Activated naive CD8-positive, alpha-beta T cell treated with anti-CD3 and anti-CD28 coated beads, Interleukin-2, amount 10 ng/mL, durations not matched to agents 7 days and 5 days (primary cell): ENCODE data around the gene SMS. TPM values are rescaled to one million over a fixed set of nuclear protein-coding genes. Genes with fewer than 3 reads are reported as not detected.

Experiments
- ATAC-seq: fragments of 150-1000 bp; cut with Tn5 transposase; one replicate; pipeline ENCODE4 v1.10.0; 2021; ENCODE audit warnings: low read depth, moderate library complexity
- POLR2A ChIA-PET: fragments of 350-600 bp; sonication (Branson Sonifier 250); formaldehyde crosslinking; loops from one replicate; lab custom pipeline; 2021; ENCODE audit warnings: antibody characterized with exemption; lab: Charles Lee
- DNase-seq: peaks from one replicate; pipeline ENCODE4 v3.0.0; 2021
- H3K27ac Mint-ChIP-seq: one replicate; pipeline ENCODE4 v1.8.0; 2022; ENCODE audit warnings: mild to moderate bottlenecking, mixed read lengths
- H3K27me3 Mint-ChIP-seq: one replicate; pipeline ENCODE4 v1.8.0; 2022; ENCODE audit warnings: mild to moderate bottlenecking, moderate library complexity, mixed read lengths
- H3K36me3 Mint-ChIP-seq: one replicate; pipeline ENCODE4 v1.8.0; 2021; ENCODE audit warnings: mild to moderate bottlenecking, mixed read lengths
- H3K4me1 Mint-ChIP-seq: one replicate; pipeline ENCODE4 v1.8.0; 2021; ENCODE audit warnings: mixed read lengths
- H3K4me3 Mint-ChIP-seq: one replicate; pipeline ENCODE4 v1.8.0; 2022; ENCODE audit warnings: mild to moderate bottlenecking, moderate library complexity, mixed read lengths
- H3K9me3 Mint-ChIP-seq: one replicate; pipeline ENCODE4 v1.8.0; 2021; ENCODE audit warnings: mixed read lengths
- total RNA-seq, 2 experiments: library from RNA; stranded (reverse); gene quantifications; one replicate each; pipeline ENCODE4 v1.2.3, GENCODE V29; 2021

The SMS gene
- total RNA-seq: 10 to 100 TPM; 64.1 to 67.4 TPM

DNA sequence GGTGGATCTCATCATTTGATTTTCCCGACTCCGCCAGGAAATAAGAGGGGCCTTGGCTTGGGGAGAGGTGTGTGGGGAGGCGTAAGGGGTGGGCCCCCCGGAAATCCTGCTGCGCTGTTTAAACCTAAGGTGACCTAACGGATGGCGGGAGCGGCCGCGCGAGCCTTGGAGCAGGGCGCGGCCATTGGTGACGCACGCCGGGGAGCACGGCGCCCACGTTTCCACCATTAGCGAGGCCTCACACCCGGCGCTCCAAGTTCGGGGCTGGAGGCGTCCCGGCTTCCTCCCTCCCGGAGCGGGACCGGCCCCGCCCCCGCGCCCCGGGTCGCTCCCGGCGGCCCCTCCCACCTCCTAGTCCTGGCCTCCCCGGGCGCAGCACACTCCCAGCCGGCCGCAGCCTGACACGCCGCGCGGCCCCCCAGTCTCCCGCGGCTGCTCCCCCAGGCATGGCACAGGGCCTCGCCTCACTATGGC, at the start of gene SMS:
TSS of gene SMS (plus strand) at position 354 of the 474 bp plus-strand sequence. CDS start at position 470, 116 bp downstream.
- ATAC-seq: peak; percentile 71
- POLR2A ChIA-PET: interaction anchor here (1.3 to 1.5 kb wide), 2 partner anchors 10 to 33 kb away, joined by 3 to 9 read pairs; no protein-coding TSS in a partner anchor
- H3K9me3 Mint-ChIP-seq: no peaks in the 10 kb centered on the region

GRCh38 chrX:21905313-21905712, 35.2 kb upstream of the SMS start:
- no peaks in the 10 kb centered on the region for H3K4me1 Mint-ChIP-seq
- H3K36me3 Mint-ChIP-seq: peaks cover 1% of the 10 kb centered on the region
- POLR2A ChIA-PET: no interaction called here
- H3K27ac Mint-ChIP-seq: no peak overlapping the region
- H3K4me3 Mint-ChIP-seq: no peak overlapping the region
- ATAC-seq (no peak), DNase-seq (no peak)
- no peaks in the 10 kb centered on the region for H3K9me3 Mint-ChIP-seq
- H3K27me3 Mint-ChIP-seq: no peaks in the 10 kb centered on the region

More for the DNA sequence above, at the start of gene SMS:
- Mint-ChIP-seq H3K4me1 (peaks cover 21% of the 10 kb centered on the region), H3K27ac (peak within 1 kb of the TSS; percentile 85), H3K36me3 (peaks cover 8% of the 10 kb centered on the region), H3K4me3 (peak within 1 kb of the TSS; percentile 86), H3K27me3 (no peaks in the 10 kb centered on the region)
- peak; percentile 61 for DNase-seq

DNA sequence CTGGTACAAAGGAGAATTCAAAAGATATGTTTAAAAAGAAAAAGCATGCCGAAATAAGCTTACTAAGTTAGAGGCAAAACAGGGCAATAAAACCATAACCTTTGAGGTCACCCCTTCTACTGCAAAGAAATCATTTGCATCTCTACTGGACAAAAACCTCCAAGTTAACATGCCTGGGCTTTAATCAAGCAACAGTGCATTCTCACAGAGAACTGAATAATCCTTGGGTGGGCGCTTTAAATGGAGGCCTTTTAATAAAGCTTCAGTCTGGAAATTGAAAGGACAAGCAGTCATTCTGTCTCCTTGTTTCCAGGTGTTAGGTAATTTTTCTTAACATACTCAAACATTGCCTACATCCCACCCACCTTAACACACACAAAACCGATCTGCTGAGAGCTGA, 34.6 kb upstream of the SMS start:
- POLR2A ChIA-PET: no interaction called here
- Mint-ChIP-seq H3K27ac (no peak overlapping the region), H3K4me1 (no peaks in the 10 kb centered on the region), H3K27me3 (no peaks in the 10 kb centered on the region), H3K9me3 (no peaks in the 10 kb centered on the region), H3K4me3 (no peak overlapping the region), H3K36me3 (peaks cover 1% of the 10 kb centered on the region)
- DNase-seq: no peak
- ATAC-seq: no peak

- no peak for ATAC-seq
- Mint-ChIP-seq H3K36me3 (peaks cover 1% of the 10 kb centered on the region), H3K27ac (no peak overlapping the region), H3K27me3 (no peaks in the 10 kb centered on the region), H3K9me3 (no peaks in the 10 kb centered on the region), H3K4me3 (no peak overlapping the region), H3K4me1 (no peaks in the 10 kb centered on the region)
- DNase-seq: no peak
- POLR2A ChIA-PET: no interaction called here
Observed at GRCh38 chrX:21907260-21907659, 33.2 kb upstream of the SMS start.

GRCh38 chrX:21911481-21911880, 29.0 kb upstream of the SMS start:
- no peaks in the 10 kb centered on the region for H3K36me3 Mint-ChIP-seq
- no peak for ATAC-seq
- no peak for DNase-seq
- H3K4me1 Mint-ChIP-seq: no peaks in the 10 kb centered on the region
- H3K27ac Mint-ChIP-seq: no peak overlapping the region
- no peaks in the 10 kb centered on the region for H3K27me3 Mint-ChIP-seq
- H3K9me3 Mint-ChIP-seq: no peaks in the 10 kb centered on the region
- no peak overlapping the region for H3K4me3 Mint-ChIP-seq
- POLR2A ChIA-PET: no interaction called here

DNA sequence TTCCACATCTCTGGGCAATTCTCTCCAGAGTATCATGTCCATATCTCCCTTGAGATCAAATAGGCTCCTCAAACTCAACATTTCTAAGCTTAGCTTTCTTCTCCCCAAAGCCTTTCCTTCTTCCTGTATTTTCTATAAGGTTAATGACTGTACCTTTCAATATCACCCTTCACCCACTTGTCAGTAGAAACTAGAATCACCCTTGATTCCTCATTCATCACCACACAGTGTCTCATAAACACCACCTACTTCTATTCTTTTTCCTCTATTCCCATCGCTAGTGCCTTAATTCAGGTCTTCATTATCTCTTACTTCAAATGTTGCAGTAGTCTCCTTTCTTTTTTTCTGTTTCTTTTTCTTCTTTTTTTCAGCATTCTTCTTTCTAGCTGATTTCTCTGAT, 28.3 kb upstream of the SMS start:
- Mint-ChIP-seq H3K4me3 (no peak overlapping the region), H3K27ac (no peak overlapping the region)

GRCh38 chrX:21912989-21913388, 27.5 kb upstream of the SMS start:
- Mint-ChIP-seq H3K27ac (no peak overlapping the region), H3K27me3 (no peaks in the 10 kb centered on the region), H3K4me3 (no peak overlapping the region), H3K9me3 (no peaks in the 10 kb centered on the region), H3K36me3 (no peaks in the 10 kb centered on the region), H3K4me1 (no peaks in the 10 kb centered on the region)
- no peak for DNase-seq
- POLR2A ChIA-PET: no interaction called here
- no peak for ATAC-seq

More for the DNA sequence above, 28.3 kb upstream of the SMS start:
- Mint-ChIP-seq H3K9me3 (no peaks in the 10 kb centered on the region), H3K27me3 (no peaks in the 10 kb centered on the region), H3K36me3 (no peaks in the 10 kb centered on the region), H3K4me1 (no peaks in the 10 kb centered on the region)
- ATAC-seq: no peak
- POLR2A ChIA-PET: no interaction called here
- DNase-seq: no peak

DNA sequence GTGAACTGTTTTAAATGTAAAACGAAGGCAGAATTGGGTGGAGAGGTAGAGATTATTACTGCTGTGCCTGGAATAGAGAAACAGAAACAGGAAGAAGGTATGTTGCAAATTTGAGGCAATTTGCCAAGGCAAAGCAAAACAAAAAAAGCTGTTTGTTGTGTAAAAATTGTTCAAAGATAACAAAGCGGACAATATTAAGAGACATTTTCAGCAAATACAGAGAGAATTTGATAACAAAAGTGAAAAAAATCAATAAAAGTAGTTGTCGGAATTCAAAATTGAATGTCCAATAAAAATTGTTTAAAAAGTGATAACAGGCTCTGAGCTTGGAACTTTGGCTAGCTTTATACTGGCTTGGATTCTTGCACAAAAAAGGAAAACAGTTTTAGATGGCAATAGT, 14.4 kb upstream of the SMS start:
- Mint-ChIP-seq H3K9me3 (peaks cover 2% of the 10 kb centered on the region), H3K36me3 (peaks cover 12% of the 10 kb centered on the region), H3K4me1 (peaks cover 14% of the 10 kb centered on the region), H3K4me3 (no peak overlapping the region), H3K27ac (no peak overlapping the region), H3K27me3 (no peaks in the 10 kb centered on the region)
- ATAC-seq (no peak), DNase-seq (no peak)
- POLR2A ChIA-PET: no interaction called here

DNA sequence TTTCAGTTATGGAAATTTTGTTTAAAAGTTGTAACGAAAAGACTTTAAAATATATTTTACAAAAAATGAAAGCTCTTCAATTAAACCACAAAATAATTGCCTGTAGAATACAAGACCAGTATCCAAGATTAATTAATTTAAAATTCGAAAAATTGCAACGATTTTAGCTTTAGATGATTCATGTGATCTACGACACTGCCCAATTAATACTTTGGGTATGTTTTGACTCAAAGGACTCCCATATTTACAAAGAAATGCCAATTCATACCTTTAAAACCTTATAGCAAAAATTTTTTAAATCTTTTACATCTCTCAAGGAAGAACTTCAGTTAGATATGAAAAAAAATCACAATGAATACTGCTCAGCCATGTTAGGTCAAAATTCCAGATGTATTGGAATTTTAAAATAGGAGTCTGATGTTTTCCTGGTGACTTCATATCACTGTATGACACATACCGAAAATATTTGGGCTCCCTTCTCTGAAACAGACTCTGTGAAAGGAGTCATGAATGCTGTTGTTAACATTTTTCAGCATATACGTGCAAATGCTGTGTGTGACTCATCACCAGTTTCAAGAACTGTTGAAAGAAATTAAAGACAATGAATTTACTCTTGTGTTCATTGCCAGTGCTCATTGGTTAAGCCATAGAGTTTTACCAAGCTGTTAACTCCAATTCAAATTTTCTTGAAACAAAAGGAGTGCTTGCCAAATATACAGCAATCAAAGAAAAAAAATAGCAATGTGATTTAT, 13.8 kb upstream of the SMS start:
- Mint-ChIP-seq H3K4me3 (no peak overlapping the region), H3K4me1 (peaks cover 17% of the 10 kb centered on the region), H3K36me3 (peaks cover 12% of the 10 kb centered on the region), H3K27ac (peak overlapping the region; percentile 34), H3K27me3 (no peaks in the 10 kb centered on the region), H3K9me3 (peaks cover 2% of the 10 kb centered on the region)
- DNase-seq: no peak
- ATAC-seq: peak; percentile 30
- POLR2A ChIA-PET: no interaction called here

- POLR2A ChIA-PET: interaction anchor here (0.6 to 0.7 kb wide), 2 partner anchors 140 to 312 kb away, joined by 3 read pairs; no protein-coding TSS in a partner anchor
- ATAC-seq (no peak), DNase-seq (no peak)
- Mint-ChIP-seq H3K27me3 (no peaks in the 10 kb centered on the region), H3K9me3 (peaks cover 2% of the 10 kb centered on the region), H3K27ac (peak overlapping the region; percentile 13), H3K4me1 (peaks cover 17% of the 10 kb centered on the region), H3K36me3 (peaks cover 12% of the 10 kb centered on the region), H3K4me3 (peak overlapping the region; percentile 1)
Observed at GRCh38 chrX:21929209-21929608, 11.3 kb upstream of the SMS start.

DNA sequence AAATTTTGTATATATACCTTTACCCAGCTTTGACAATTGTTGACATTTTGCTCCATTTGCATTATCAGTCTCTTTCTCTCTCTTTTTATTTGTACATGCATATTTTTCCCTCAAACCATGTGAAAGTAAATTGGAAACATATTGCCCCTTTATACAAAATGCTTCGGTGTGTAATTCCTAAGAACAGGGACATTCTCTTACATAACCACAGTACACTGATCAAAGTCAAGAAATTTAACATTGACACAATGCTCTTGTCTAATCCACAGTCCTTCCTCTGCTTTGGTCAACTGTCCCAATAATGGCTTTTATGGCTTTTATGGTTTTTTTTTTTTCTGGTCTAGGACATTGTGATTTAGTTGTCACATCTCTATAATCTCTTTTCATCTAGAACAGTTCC, 9.5 kb upstream of the SMS start:
- Mint-ChIP-seq H3K4me1 (peaks cover 17% of the 10 kb centered on the region), H3K36me3 (peaks cover 12% of the 10 kb centered on the region), H3K4me3 (no peak overlapping the region), H3K27ac (no peak overlapping the region), H3K27me3 (no peaks in the 10 kb centered on the region), H3K9me3 (peaks cover 2% of the 10 kb centered on the region)
- DNase-seq (no peak), ATAC-seq (no peak)
- POLR2A ChIA-PET: interaction anchor here (0.8 kb wide), 1 partner anchor 10 kb away, joined by 3 read pairs; the partner anchor contains the start of gene SMS

DNA sequence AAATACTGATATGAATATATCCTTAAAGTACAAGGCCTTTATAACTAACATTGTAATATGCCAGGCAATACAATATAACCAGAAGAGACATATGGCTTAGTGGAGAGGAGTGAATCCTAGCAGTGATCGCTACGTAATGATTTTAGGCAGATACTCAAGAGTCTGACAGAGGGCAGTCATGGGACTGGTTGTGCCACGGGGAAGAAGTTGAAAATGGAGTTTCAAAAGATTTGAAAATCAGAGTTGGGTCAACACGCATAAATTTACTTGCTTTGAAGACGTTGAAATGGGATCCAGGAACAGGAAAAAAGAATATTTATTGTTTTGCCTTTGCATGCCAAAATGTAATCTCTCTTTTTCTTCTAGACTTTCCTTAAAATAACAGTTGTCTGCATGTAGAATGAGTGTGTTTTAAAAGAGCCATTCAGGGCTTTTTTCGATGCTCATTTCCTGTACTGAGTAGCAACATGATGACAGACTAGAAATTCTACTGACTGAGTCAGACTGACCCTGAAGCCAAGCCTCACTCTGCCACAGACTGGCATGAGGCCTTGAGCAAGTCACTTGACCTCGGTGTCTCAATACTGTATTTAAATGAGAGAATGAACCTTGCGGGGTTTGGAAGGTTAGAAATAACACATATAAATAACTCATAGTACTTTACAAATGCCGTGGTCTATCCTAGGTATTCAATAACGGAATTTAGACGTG, 8.1 kb upstream of the SMS start:
- Mint-ChIP-seq H3K36me3 (peaks cover 12% of the 10 kb centered on the region), H3K4me3 (no peak overlapping the region), H3K27ac (peak overlapping the region; percentile 17), H3K27me3 (no peaks in the 10 kb centered on the region), H3K4me1 (peaks cover 19% of the 10 kb centered on the region), H3K9me3 (peaks cover 2% of the 10 kb centered on the region)
- POLR2A ChIA-PET: no interaction called here
- DNase-seq (no peak), ATAC-seq (no peak)

GRCh38 chrX:21933077-21933476, 7.4 kb upstream of the SMS start:
- ATAC-seq: no peak
- Mint-ChIP-seq H3K36me3 (peaks cover 12% of the 10 kb centered on the region), H3K27me3 (no peaks in the 10 kb centered on the region), H3K4me3 (no peak overlapping the region), H3K27ac (no peak overlapping the region), H3K9me3 (peaks cover 2% of the 10 kb centered on the region), H3K4me1 (peaks cover 19% of the 10 kb centered on the region)
- no peak for DNase-seq
- POLR2A ChIA-PET: no interaction called here
